ENCODE data around the gene C6orf136. TPM values are rescaled to one million over a fixed set of nuclear protein-coding genes. Genes with fewer than 3 reads are reported as not detected.
"Not testable (repeated sequence)": the region's sequence is repeated elsewhere in the genome, so short reads cannot be mapped to it uniquely, and the experiment has no call there.

Gene C6orf136
- total RNA-seq, 1 experiment from 2014 or later = 3.2 TPM

DNA sequence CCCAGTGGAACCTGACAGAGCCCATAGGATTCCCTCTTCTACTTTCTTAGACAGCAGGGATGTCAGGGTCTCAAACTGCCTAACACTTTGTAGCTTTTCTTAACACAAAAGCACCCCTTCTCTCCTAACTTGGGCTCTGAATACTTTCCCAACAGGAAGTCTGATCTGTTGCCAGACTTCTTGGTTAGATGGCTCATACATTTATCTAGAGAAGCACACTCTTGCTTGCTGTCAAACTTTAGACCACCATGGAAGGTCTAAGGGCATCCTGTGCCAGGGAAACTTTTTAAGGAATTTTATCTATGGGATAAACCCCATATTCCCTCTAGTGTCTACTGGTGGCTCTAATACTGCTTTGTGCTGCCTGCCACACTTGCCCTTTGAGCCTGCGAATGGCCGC, 3.3 kb upstream of the C6orf136 start:
- H3K36me3 ChIP-seq = no peaks in the 10 kb centered on the region; the same call in 1 of the 2 replicates
- H3K9me3 ChIP-seq = no peaks in the 10 kb centered on the region
- no peak overlapping the region for H3K4me3 ChIP-seq
- H3K27me3 ChIP-seq = no peaks in the 10 kb centered on the region
- DNase-seq = no peak

DNA sequence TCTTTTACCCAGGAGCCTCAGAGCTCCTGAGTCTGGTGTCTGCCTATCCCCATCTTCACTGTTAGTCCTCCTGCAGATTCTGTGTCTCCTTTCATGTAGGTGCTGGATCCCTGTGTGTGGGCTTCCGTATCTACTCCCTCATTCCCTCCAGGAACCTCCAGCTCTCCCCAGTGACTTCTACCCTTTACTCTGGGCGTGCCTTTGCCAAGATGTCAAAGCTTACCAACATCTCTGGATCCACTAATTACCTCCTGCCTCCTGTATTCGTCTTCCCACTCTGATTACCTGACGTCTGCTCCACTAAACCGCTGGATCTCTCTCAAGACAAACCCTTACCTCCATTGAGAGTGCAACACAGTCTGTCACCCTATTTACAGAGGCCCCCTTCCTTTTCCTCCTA, 2.2 kb upstream of the C6orf136 start:
- no peak for DNase-seq
- H3K36me3 ChIP-seq = peaks cover under 1% of the 10 kb centered on the region; the same call in 1 of the 2 replicates
- H3K9me3 ChIP-seq = no peaks in the 10 kb centered on the region
- no peak overlapping the region for H3K4me3 ChIP-seq
- no peaks in the 10 kb centered on the region for H3K27me3 ChIP-seq

DNA sequence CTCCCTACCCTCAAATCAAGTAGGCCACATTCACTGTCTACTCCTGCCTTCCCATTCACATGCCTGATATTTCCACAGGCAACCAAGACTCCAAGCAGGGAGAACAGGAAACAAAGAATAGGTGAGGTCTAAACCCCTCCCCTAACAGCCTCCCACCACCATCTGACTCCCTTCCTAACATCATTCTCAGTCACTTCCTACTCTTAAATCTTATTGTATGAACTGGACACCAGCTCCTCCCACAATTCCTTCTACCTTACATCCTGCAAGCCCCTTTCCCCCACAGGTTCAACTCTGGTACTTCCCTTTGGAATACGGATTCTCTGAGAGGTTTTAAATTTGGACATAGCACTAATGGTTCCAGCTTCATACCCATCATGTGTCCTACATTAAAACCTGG, 944 bp upstream of the C6orf136 start:
- Histone ChIP-seq H3K36me3 (peaks cover 5% of the 10 kb centered on the region), H3K9me3 (no peaks in the 10 kb centered on the region), H3K4me3 (no peak overlapping the region), H3K27me3 (no peaks in the 10 kb centered on the region)
- no peak for DNase-seq

DNA sequence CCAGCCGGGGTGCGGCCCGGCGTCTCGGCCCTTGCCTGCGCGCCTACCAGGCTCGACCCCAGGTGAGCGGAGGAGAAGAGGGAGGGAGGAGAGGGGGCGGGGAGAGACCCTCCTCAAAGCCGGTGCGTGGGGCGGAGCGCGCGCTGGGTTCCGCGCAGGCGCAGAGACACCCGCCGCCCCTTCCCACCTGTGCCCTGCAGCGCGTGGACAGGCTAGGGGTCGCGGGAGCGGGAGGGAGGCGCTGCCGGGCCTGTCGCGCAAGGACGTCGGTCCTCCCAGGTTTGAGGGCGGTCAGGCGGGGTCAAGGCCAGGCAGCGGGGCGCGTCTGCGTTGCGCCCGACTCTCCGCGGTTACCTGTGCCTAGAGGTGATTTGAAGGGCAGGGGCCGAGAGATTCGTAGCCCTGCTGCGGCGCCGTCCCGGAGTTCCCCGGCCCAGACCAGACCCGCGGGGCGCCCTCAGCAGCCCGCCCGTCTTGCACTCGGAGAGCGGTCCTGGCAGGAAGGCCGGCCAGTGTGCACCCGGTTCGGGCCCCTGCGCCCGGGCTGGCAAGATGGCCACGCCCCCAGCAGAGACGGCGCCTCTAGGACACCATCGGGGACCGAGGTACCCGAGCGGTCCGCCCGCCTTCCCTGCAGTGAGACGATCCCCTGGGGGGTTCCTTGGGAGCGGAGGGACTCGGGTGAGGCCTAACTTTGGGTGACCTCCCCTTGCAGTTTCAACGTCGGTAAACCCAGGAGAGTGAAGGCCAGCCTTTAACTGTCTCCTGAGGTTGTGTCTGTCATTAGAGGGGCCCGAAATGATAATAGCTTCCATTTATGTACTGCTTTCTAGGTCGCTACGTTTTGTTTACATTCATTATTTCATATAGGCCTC, 546 bp downstream of the C6orf136 start:
- DNase-seq = peak; percentile 63
- H3K27me3 ChIP-seq = no peaks in the 10 kb centered on the region
- H3K9me3 ChIP-seq = no peaks in the 10 kb centered on the region
- H3K36me3 ChIP-seq = peaks cover 11% of the 10 kb centered on the region
- peak overlapping the region; percentile 82 for H3K4me3 ChIP-seq

DNA sequence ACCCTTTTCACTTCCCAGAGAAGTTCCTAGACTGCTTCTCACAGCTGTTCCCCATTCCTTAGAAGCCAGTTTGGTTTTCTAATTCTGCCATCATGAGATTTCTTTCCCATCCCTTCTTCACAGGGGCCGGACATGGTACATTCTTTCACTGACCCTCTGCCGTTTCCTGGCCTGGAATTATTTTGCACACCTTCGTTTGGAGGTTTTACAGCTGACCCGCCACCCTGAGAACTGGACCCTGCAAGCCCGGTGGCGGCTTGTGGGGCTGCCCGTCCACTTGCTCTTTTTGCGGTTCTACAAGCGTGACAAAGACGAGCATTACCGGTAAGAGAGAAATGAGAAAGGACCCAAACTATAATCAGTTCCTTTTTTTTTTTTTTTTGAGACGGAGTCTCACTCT, 4.2 kb downstream of the C6orf136 start:
- Histone ChIP-seq H3K9me3 (no peaks in the 10 kb centered on the region), H3K27me3 (no peaks in the 10 kb centered on the region), H3K36me3 (peaks cover 15% of the 10 kb centered on the region), H3K4me3 (no peak overlapping the region)
- DNase-seq = no peak

DNA sequence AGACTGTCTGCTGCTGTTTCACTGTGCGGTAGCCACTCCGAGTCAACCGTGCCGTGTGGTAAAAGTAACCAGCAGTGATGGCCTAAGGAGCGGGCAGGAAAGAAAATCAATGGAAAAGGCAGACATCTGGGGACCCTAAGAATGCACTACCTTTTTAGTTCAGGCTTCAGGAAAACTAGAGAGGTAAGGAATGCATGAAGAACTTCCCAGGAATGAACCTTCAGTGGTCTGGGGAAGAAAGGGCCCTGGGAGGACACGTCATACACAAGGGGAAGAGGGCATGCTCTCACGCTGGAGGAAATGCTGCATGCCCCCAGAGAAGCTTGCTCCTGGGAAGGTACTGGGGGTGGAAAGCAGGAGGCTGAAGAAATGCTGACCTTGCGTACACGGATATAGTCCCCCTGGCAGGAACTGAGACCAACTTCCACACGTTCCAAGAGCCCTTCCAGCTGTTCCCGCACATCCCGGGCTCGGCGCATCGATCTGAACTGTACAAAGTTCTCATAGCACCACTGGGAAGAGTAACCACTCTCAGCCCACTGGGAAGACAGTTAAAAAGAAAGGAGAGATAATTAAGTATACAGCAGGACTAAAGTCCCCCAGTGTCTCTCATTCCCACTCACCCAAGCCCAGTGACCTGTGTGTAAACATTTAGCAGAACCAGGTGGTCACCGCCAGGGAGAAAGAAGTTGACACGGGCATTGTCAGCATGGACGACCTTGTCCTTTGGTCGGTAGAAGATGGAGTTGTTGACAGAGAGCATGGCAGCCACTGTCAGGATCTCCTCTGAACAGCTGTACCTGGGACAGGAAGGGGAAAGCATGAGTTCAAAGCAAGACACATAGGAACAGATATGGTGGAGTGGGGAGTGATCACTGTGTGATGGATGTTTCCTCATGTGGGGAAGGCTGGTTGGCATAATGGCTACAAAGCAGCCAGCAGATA, 8.1 kb downstream of the C6orf136 start:
- Histone ChIP-seq H3K36me3 (peaks cover 12% of the 10 kb centered on the region), H3K9me3 (no peaks in the 10 kb centered on the region), H3K27me3 (no peaks in the 10 kb centered on the region), H3K4me3 (no peak overlapping the region)
- no peak for DNase-seq

DNA sequence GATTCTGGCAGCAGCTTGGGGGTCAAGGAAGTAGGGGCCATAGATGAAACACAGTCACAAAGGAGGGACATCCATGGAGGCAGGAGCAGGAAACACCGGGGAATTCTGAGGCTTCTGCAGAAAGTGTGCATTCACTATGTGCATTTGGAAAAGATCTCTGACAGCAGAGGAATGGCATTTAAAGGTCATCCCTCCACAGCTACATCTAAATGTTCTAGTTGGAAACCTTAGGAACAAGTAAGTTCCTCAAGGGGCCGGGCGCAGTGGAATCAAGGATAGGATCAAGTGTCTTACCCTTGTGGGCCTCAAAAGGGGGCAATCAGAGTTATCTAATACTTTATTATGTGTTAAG, 8.8 kb downstream of the C6orf136 start:
- Histone ChIP-seq H3K27me3 (no peaks in the 10 kb centered on the region), H3K36me3 (peaks cover 12% of the 10 kb centered on the region; the same call in 1 of the 2 replicates), H3K9me3 (no peaks in the 10 kb centered on the region), H3K4me3 (no peak overlapping the region)
- DNase-seq = no peak

DNA sequence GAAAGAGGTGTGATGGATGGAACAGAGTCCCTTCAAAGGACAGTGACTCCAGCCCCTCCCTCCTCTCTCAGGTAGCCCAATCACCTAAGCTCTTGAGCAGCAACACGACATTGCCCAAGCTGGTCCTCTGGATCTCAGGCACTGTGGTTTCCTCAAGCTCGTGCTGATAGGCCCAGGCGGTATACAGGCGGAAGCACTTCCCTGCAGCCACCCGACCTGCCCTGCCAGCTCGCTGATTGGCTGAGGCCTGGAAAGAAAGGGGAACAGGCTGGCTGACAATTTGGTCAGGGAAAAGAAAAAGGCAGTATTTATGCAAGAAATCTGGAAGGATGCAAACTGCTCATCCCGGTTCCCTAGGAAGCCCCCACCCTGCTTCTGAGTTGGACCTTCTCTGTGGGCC, 9.6 kb downstream of the C6orf136 start:
- peaks cover 8% of the 10 kb centered on the region; the same call in 1 of the 2 replicates for H3K36me3 ChIP-seq
- no peaks in the 10 kb centered on the region for H3K9me3 ChIP-seq
- no peak overlapping the region for H3K4me3 ChIP-seq
- DNase-seq = no peak
- H3K27me3 ChIP-seq = no peaks in the 10 kb centered on the region

DNA sequence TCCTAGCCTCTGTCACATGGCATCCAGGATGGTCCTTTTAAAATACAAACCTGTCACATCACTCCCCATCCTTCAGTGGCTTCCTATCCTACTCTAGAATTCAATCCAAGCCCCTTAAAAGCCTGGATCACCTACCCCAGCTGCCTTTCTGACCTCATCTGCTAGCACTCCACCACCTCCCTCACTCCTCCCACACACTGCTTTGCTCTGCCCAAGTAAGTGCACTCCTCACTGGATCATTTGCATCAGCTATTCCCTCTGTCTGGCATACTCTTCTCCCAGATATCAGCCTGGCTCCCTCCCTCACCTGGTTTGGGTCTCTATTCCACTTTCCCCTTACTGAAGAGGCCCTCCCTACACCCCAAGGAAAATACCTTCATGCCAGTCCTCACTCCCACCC, 10.5 kb downstream of the C6orf136 start:
- H3K36me3 ChIP-seq = peaks cover 6% of the 10 kb centered on the region; the same call in 1 of the 2 replicates
- H3K4me3 ChIP-seq = no peak overlapping the region
- no peaks in the 10 kb centered on the region for H3K9me3 ChIP-seq
- DNase-seq = no peak
- no peaks in the 10 kb centered on the region for H3K27me3 ChIP-seq

DNA sequence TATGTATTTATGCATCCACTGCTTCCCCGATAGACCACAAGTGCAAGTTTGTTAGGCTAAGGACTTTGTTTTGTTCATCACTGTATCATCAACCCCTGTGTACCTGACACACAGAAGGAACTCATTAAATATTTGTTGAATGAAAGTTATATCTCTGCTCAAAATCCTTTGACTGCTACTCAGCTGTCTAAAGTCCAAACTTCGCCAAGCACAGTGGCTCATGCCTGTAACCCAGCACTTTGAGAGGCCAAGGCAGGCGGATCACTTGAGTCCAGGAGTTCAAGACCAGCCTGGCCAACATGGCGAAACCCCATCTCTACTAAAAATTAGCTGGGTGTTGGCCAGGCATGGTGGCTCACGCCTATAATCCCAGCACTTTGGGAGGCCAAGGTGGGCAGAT, 11.0 kb downstream of the C6orf136 start:
- not testable (repeated sequence) for DNase-seq, H3K4me3 ChIP-seq, H3K9me3 ChIP-seq, H3K27me3 ChIP-seq, H3K36me3 ChIP-seq

DNA sequence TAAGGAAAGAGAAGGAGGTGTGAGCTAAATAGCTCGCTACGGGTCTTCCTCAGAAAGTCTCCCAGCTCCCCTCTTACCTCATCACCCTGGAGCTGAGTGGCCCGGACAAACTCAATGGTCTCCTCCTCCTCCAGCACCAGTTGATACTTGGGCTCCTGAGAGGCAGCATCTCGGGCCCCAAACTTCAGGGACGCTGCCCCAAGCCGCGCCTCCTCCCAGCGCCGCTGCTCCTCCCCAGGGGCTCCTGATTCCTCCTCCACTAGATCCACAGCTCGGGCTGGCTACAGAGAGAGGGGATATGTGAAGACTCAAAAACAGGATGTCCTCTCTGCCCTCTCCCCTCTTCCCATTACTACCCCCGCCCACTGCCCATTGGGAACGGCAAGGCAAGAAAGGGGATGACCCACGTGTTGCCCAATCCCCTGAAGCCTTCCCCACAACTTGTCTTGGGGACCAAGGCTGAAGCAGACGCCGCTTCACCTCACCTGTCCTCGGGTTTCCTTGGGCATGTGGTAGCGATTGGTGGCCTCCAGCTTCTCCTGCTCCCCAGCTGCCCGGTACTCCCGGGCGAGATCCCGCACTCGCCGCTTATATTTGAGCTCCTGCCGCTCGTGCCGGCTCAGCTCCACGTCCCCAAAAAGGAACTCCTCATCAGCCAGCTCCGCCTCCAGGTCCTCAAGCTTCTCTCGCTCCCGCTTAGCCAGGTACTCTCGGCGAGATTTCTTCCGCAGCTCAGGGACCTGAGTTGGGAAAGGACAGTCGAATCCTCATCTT, 18.2 kb downstream of the C6orf136 start:
- H3K36me3 ChIP-seq = peaks cover 10% of the 10 kb centered on the region
- no peak overlapping the region for H3K4me3 ChIP-seq
- H3K27me3 ChIP-seq = no peaks in the 10 kb centered on the region
- H3K9me3 ChIP-seq = no peaks in the 10 kb centered on the region
- no peak for DNase-seq

DNA sequence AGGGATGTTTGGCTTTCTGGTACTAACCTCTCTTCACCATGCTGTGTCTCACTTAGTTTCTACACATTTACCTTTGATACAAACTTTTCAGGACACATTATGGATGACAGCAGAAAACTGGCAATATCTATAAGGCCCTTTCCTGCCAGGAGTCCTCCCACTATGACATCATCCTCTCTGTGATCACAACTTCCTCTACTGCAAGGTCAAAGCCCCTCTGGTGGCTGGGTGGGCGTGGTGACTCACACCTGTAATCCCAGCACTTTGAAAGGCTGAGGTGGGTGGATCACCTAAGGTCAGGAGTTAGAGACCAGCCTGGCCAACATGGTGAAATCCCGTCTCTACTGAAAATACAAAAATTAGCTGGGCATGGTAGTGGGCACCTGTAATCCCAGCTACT, 19.4 kb downstream of the C6orf136 start:
- H3K9me3 ChIP-seq, H3K4me3 ChIP-seq, H3K27me3 ChIP-seq: not testable (repeated sequence)
- peaks cover 13% of the 10 kb centered on the region for H3K36me3 ChIP-seq
- peak; percentile 38 for DNase-seq

DNA sequence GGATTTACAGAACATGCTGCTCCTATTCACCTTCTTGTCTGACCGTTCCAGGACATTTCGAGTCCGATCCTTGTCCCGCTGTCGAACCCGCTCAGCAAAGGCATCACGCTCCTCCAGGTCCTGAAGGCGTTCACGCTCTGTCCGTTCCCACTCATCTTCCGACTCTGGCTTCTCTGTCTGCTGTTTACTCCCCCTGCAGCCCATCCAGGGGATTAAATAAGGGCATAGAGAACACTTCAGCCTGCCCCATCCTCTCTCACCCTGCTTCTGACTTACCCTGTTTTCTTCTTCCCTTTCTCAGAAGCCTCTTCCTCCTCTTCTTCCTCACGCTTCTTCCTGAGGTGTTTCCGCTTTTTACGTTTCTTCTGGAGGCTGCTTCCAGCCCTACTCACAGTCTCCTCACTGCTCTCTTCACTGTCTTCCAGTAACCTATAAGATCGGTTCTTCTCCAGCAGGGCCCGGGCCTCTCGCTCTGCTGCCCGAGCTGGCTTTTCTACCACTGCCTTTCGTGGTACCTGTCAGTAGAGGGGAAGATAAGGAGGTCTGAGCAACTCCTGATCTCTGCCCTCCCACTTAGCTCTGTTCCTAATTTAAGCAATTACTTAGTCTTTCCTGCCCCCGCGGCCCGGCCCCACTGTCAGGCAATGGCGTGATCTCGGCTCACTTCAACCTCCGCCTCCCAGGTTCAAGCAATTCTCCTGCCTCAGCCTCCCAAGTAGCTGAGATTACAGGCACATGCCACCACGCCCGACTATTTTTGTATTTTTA, 24.0 kb downstream of the C6orf136 start:
- Histone ChIP-seq H3K27me3 (no peaks in the 10 kb centered on the region), H3K4me3 (no peak overlapping the region), H3K9me3 (no peaks in the 10 kb centered on the region), H3K36me3 (peaks cover 8% of the 10 kb centered on the region)
- no peak for DNase-seq

DNA sequence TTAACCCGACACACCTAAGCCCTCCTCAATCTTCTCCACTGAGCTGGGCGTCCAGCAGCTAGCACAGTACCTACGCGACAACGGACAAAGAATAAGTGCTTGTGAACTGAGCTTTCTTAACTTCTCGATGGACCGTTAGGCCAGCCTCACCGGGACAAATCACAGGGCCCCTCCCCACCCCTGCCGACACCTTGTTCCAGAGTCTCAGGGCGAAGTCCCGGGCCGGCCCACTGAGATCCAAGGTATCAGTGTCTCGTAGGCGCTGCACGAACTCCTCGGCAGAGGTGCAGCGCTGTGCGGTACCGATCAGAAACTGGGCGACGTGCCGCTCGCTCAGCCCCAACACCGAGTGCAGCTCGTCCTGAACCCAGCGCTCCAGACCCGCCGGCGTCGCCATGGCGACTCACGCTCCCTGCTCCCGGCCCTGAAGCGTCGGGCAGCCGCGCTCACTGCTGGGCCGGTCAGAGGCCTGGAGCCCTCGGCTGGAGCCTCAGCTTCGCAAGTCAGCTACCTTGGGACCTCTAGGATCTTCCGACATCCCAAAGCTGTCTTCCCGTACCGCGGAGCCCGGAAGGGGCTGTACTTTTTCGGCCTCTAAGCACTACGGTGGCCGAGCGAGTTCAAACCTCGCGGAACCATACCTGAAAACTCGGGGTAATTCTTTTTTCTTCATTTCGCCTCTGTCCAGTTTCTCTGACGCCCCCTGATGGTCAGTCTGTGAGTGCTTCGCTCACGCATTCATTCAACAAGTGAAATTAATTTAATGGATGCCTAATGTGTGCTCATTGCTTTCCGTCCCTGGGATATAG, 25.7 kb downstream of the C6orf136 start, which contains the start of gene DHX16:
TSS of gene DHX16 (minus strand) at position 562 of the 809 bp plus-strand sequence. CDS start at position 397, 165 bp downstream.
- Histone ChIP-seq H3K4me3 (peak within 1 kb of the TSS; percentile 91), H3K36me3 (peaks cover 18% of the 10 kb centered on the region), H3K27me3 (no peaks in the 10 kb centered on the region), H3K9me3 (no peaks in the 10 kb centered on the region)
- DNase-seq = peak; percentile 94

DNA sequence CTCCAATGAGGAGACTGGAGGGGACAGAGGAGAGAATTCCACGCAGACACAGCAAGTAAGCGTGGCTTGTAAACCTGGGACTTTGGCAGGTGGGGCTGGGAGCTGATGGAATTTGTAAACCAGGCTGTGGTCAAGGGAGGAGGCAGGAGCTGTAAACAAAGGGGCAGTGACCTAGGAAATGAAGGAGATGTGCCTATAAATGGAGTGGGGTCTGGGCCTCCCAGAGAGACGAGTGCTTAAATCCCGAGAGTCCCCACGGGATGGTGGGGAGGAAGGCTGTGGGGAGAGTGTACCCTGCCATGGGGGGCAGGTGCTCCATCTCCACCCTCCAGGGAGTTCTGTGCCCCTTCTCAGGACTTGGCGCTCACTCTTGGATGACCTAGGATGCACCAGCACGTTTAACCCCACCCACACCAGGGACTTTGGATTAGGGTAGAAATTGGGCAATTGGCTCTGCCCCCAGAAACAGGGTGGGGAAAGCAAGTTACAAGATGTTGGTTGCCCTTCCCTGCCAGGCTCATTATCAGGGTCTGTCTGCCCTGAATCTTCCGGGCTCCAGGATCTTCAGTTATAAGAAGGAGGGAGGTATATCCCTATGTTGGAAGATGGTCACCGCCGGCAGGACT, 29.8 kb downstream of the C6orf136 start:
- DNase-seq = no peak
- Histone ChIP-seq H3K36me3 (peaks cover 26% of the 10 kb centered on the region), H3K4me3 (no peak overlapping the region), H3K9me3 (no peaks in the 10 kb centered on the region), H3K27me3 (no peaks in the 10 kb centered on the region)
